Measurements from ENCODE around the gene C12orf54. TPM values are rescaled to one million over a fixed set of nuclear protein-coding genes. Genes with fewer than 3 reads are reported as not detected.
"Not testable (repeated sequence)": the region's sequence is repeated elsewhere in the genome, so short reads cannot be mapped to it uniquely, and the experiment has no call there.

The C12orf54 gene
- total and polyA plus RNA-seq, 2 experiments from 2014 or later = 0.34 TPM; not detected in 1

GRCh38 chr12:48512855-48513254 lies 30.6 kb downstream of the C12orf54 start:
- no peak overlapping the region for H3K27ac ChIP-seq
- H3K27me3 ChIP-seq = no peaks in the 10 kb centered on the region
- no peak for TF ChIP-seq EZH2 (IDR thresholded peaks at IDR 0.05; ENCODE audit: borderline replicate concordance)
- TF ChIP-seq CTCF (IDR thresholded peaks at IDR 0.05; ENCODE audit: poor library complexity) = no peak
- no peak for TF ChIP-seq EZH2phosphoT487 (IDR thresholded peaks at IDR 0.05; ENCODE audit: low read depth, severe bottlenecking, unreplicated experiment)
- H3K4me3 ChIP-seq = no peak overlapping the region
- 61% methylated on average over 2 of the region's 2 CpGs for WGBS (ENCODE audit: low lambda C conversion rate, missing lambda C conversion rate)
- H2AFZ ChIP-seq = no peak overlapping the region
- no peaks in the 10 kb centered on the region for H3K36me3 ChIP-seq (replicated peaks; ENCODE audit: insufficient read depth, low read depth)
- H3K9me3 ChIP-seq (ENCODE audit: low read depth) = peaks cover 8% of the 10 kb centered on the region
- H3K4me1 ChIP-seq (ENCODE audit: insufficient read depth) = no peaks in the 10 kb centered on the region
- H3K4me2 ChIP-seq = no peak overlapping the region
- no peaks in the 10 kb centered on the region for H3K79me2 ChIP-seq
- no peak for DNase-seq (ENCODE audit: low spot score)
- no peaks in the 10 kb centered on the region for H4K20me1 ChIP-seq (ENCODE audit: insufficient read depth, poor library complexity, severe bottlenecking)
- H3K9me2 ChIP-seq (replicated peaks; ENCODE audit: insufficient read depth) = no peaks in the 10 kb centered on the region

GRCh38 chr12:48514728-48515127 lies 32.4 kb downstream of the C12orf54 start:
- no peak overlapping the region for H3K4me3 ChIP-seq
- TF ChIP-seq EZH2phosphoT487 (IDR thresholded peaks at IDR 0.05; ENCODE audit: low read depth, severe bottlenecking, unreplicated experiment) = no peak
- TF ChIP-seq EZH2 (IDR thresholded peaks at IDR 0.05; ENCODE audit: borderline replicate concordance) = no peak
- no peak for TF ChIP-seq CTCF (IDR thresholded peaks at IDR 0.05; ENCODE audit: poor library complexity)
- peaks cover 8% of the 10 kb centered on the region for H3K9me3 ChIP-seq (ENCODE audit: low read depth)
- H4K20me1 ChIP-seq (ENCODE audit: insufficient read depth, poor library complexity, severe bottlenecking) = no peaks in the 10 kb centered on the region
- 93% methylated on average over 1 of the region's 1 CpG for WGBS (ENCODE audit: low lambda C conversion rate, missing lambda C conversion rate)
- no peak for DNase-seq (ENCODE audit: low spot score)
- no peaks in the 10 kb centered on the region for H3K79me2 ChIP-seq
- H3K27ac ChIP-seq = no peak overlapping the region
- no peaks in the 10 kb centered on the region for H3K36me3 ChIP-seq (replicated peaks; ENCODE audit: insufficient read depth, low read depth)
- no peak overlapping the region for H2AFZ ChIP-seq
- H3K4me1 ChIP-seq (ENCODE audit: insufficient read depth) = no peaks in the 10 kb centered on the region
- H3K4me2 ChIP-seq = no peak overlapping the region
- H3K9me2 ChIP-seq (replicated peaks; ENCODE audit: insufficient read depth) = no peaks in the 10 kb centered on the region
- no peaks in the 10 kb centered on the region for H3K27me3 ChIP-seq

- H3K4me3 ChIP-seq; H3K4me2 ChIP-seq; H3K9me3 ChIP-seq (ENCODE audit: low read depth); H3K27ac ChIP-seq; H3K27me3 ChIP-seq; DNase-seq (ENCODE audit: low spot score); H3K79me2 ChIP-seq; H3K9me2 ChIP-seq (replicated peaks; ENCODE audit: insufficient read depth); H3K36me3 ChIP-seq (replicated peaks; ENCODE audit: insufficient read depth, low read depth); H4K20me1 ChIP-seq (ENCODE audit: insufficient read depth, poor library complexity, severe bottlenecking); H2AFZ ChIP-seq; H3K4me1 ChIP-seq (ENCODE audit: insufficient read depth): not testable (repeated sequence)
- no CpG with 5 or more reads among the region's 24 CpGs for WGBS (ENCODE audit: low lambda C conversion rate, missing lambda C conversion rate)
Observed at GRCh38 chr12:48520381-48520780, 38.1 kb downstream of the C12orf54 start.

- WGBS (ENCODE audit: low lambda C conversion rate, missing lambda C conversion rate) = 88% methylated on average over 5 of the region's 5 CpGs
- Histone ChIP-seq H3K27me3 (no peaks in the 10 kb centered on the region), H2AFZ (no peak within 1 kb of the TSS), H3K4me1 (ENCODE audit: insufficient read depth) (no peaks in the 10 kb centered on the region), H3K9me3 (ENCODE audit: low read depth) (no peaks in the 10 kb centered on the region), H3K79me2 (no peaks in the 10 kb centered on the region), H3K27ac (no peak within 1 kb of the TSS), H3K36me3 (replicated peaks; ENCODE audit: insufficient read depth, low read depth) (no peaks in the 10 kb centered on the region), H3K4me2 (no peak within 1 kb of the TSS), H3K4me3 (no peak within 1 kb of the TSS), H4K20me1 (ENCODE audit: insufficient read depth, poor library complexity, severe bottlenecking) (no peaks in the 10 kb centered on the region), H3K9me2 (replicated peaks; ENCODE audit: insufficient read depth) (no peaks in the 10 kb centered on the region)
- DNase-seq (ENCODE audit: low spot score) = no peak
- no peak for TF ChIP-seq CTCF (IDR thresholded peaks at IDR 0.05; ENCODE audit: poor library complexity)
- TF ChIP-seq EZH2phosphoT487 (IDR thresholded peaks at IDR 0.05; ENCODE audit: low read depth, severe bottlenecking, unreplicated experiment) = no peak
- no peak for TF ChIP-seq EZH2 (IDR thresholded peaks at IDR 0.05; ENCODE audit: borderline replicate concordance)
Observed at GRCh38 chr12:48525332-48525731, 43.0 kb downstream of the C12orf54 start, which contains the start of gene OR8S1. Gene OR8S1, plus strand, starts transcription at chr12:48525632. Its CDS starts 0 bp downstream, at chr12:48525632.
